Activated naive CD8-positive, alpha-beta T cell (primary cell): Measurements from ENCODE around the gene KCNQ2.
"Not testable (repeated sequence)": the region's sequence is repeated elsewhere in the genome, so short reads cannot be mapped to it uniquely, and the experiment has no call there.

ENCODE experiments used
- H3K27ac Mint-ChIP-seq: one replicate; pipeline ENCODE4 v1.8.0; 2021; ENCODE audit warnings: mixed read lengths
- H3K27me3 Mint-ChIP-seq: one replicate; pipeline ENCODE4 v1.8.0; 2021; ENCODE audit warnings: mixed read lengths
- H3K36me3 Mint-ChIP-seq: one replicate; pipeline ENCODE4 v1.8.0; 2021; ENCODE audit warnings: mixed read lengths
- H3K4me1 Mint-ChIP-seq: one replicate; pipeline ENCODE4 v1.8.0; 2021; ENCODE audit warnings: low read depth, mixed read lengths
- H3K4me3 Mint-ChIP-seq: one replicate; pipeline ENCODE4 v1.8.0; 2021; ENCODE audit warnings: mild to moderate bottlenecking, mixed read lengths
- H3K9me3 Mint-ChIP-seq: one replicate; pipeline ENCODE4 v1.8.0; 2021; ENCODE audit warnings: low read depth, mixed read lengths

Gene KCNQ2

DNA sequence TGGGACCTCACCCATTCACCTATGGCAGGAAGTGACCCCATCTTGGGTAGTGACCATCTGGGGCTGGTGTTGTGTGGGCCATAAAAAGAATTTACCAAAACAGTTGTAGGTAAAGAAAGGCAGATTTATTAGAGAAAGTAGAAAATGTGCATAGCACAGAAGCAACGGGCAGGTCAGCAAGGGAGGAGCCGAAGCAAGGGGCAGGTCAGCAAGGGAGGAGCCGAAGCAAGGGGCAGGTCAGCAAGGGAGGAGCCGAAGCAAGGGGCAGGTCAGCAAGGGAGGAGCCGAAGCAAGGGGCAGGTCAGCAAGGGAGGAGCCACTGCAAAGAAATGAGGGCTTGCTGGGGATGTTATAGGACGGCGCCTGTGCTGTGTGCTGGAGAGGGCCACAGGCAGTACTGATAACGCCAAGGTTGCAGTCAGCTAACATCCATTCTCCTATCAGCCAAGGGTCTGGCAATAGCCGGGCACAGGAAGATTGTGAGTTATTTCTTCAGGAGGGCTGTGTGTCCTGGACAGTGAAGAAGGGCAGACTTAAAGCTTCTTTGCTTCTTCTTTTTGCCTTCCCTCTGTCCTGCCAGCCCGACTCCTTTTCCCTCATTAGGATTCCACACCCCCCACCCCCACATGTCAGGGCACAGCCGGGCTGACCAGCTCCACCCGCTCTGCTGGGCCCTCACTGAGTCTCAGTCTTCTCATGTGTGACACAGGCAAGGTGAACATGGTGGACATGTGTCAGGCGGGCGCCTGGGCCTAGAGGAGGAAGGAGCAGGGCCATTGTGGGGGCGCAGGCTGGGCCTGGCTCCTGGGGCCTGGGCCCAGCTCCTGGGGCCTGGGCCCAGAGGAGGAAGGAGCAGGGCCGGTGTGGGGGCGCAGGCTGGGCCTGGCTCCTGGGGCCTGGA lies 79.7 kb downstream of the KCNQ2 start:
- no peak overlapping the region for H3K4me3 Mint-ChIP-seq
- H3K36me3 Mint-ChIP-seq = no peaks in the 10 kb centered on the region
- H3K27ac Mint-ChIP-seq = no peak overlapping the region
- H3K27me3 Mint-ChIP-seq = peaks cover 2% of the 10 kb centered on the region
- H3K9me3 Mint-ChIP-seq = no peaks in the 10 kb centered on the region
- H3K4me1 Mint-ChIP-seq = no peaks in the 10 kb centered on the region

- Mint-ChIP-seq H3K9me3 (peaks cover 7% of the 10 kb centered on the region), H3K27me3 (peaks cover 2% of the 10 kb centered on the region), H3K36me3 (no peaks in the 10 kb centered on the region), H3K27ac (no peak overlapping the region), H3K4me3 (no peak overlapping the region), H3K4me1 (no peaks in the 10 kb centered on the region)
These were observed 84.5 kb downstream of the KCNQ2 start for GRCh38 chr20:63387917-63388316.

- H3K27me3 Mint-ChIP-seq = peaks cover 3% of the 10 kb centered on the region
- no peak overlapping the region for H3K27ac Mint-ChIP-seq
- H3K36me3 Mint-ChIP-seq = no peaks in the 10 kb centered on the region
- no peaks in the 10 kb centered on the region for H3K4me1 Mint-ChIP-seq
- H3K4me3 Mint-ChIP-seq = no peak overlapping the region
- peaks cover 7% of the 10 kb centered on the region for H3K9me3 Mint-ChIP-seq
These were observed 85.1 kb downstream of the KCNQ2 start for GRCh38 chr20:63387393-63387792.

DNA sequence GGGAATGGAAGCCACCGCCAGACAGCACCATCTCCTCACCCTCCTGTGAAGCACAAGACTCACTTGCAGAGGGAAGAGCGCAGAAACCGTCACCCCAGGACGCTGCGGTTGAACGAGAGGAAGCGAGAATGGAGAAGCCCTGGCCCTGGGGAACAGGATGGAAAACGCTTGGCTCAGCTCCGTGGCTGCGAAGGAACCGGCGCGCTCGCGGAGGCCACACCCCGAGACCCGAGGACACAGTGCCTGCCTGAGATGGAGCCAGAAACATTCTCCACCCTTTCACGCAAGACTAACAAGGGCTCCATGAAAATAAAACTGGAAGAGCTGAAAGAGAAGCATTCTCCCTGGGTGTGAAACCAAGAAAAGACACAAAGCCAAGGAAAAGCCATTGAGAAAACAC lies 86.0 kb downstream of the KCNQ2 start:
- Mint-ChIP-seq H3K27ac (no peak overlapping the region), H3K4me1 (no peaks in the 10 kb centered on the region), H3K36me3 (no peaks in the 10 kb centered on the region), H3K27me3 (peaks cover 3% of the 10 kb centered on the region), H3K9me3 (peaks cover 7% of the 10 kb centered on the region), H3K4me3 (no peak overlapping the region)

DNA sequence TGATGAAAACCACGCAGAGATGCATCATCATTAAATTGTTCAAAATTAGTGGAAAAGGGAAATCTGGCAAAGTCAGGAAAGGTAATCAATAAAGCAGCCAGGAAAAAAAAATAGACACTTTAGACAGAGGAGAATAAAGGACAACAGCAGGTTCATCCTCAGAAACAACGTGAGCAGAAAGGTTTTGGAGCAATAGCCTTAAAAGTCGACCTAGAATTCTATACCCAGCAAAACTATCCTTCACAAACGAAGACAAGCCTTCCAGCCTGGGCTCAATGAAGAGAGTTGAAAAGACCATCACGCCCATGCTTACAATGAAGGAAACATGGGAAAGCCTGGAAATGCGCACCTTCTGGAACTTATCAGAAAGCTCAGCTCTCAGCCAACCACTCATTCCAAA lies 86.6 kb downstream of the KCNQ2 start:
- Mint-ChIP-seq H3K36me3 (no peaks in the 10 kb centered on the region), H3K27ac (no peak overlapping the region), H3K4me1 (no peaks in the 10 kb centered on the region), H3K4me3 (no peak overlapping the region), H3K9me3 (peaks cover 7% of the 10 kb centered on the region), H3K27me3 (peaks cover 3% of the 10 kb centered on the region)

DNA sequence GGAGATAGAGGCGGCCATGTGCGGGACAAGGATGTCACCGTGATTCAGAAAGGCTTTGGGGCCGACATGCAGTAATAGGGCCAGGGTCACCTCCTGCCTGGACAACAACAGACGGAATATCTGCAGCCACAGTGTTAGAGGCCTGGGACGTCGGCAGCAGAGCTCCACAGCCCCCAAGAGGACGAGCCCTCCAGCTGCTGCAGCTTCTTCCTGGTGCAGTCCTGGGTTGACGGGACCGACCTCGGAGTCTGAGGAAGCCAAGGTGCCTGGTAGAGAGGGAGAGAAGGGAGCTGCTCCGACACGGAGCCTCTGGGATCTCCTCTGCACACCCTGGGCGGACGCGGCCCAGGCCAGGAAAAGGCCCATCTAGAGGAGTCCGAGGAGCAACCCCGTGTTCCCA lies 88.1 kb downstream of the KCNQ2 start:
- peaks cover 3% of the 10 kb centered on the region for H3K27me3 Mint-ChIP-seq
- H3K9me3 Mint-ChIP-seq = peaks cover 7% of the 10 kb centered on the region
- H3K4me1 Mint-ChIP-seq = no peaks in the 10 kb centered on the region
- no peak overlapping the region for H3K27ac Mint-ChIP-seq
- H3K36me3 Mint-ChIP-seq = no peaks in the 10 kb centered on the region
- no peak overlapping the region for H3K4me3 Mint-ChIP-seq

- Mint-ChIP-seq H3K27ac (no peak overlapping the region), H3K4me1 (no peaks in the 10 kb centered on the region), H3K9me3 (peaks cover 7% of the 10 kb centered on the region), H3K4me3 (no peak overlapping the region), H3K27me3 (peaks cover 7% of the 10 kb centered on the region), H3K36me3 (no peaks in the 10 kb centered on the region)
These were observed 88.9 kb downstream of the KCNQ2 start for GRCh38 chr20:63383556-63383955.

- no peaks in the 10 kb centered on the region for H3K36me3 Mint-ChIP-seq
- H3K27ac Mint-ChIP-seq = no peak overlapping the region
- H3K27me3 Mint-ChIP-seq = peaks cover 8% of the 10 kb centered on the region
- peaks cover 7% of the 10 kb centered on the region for H3K9me3 Mint-ChIP-seq
- H3K4me1 Mint-ChIP-seq = no peaks in the 10 kb centered on the region
- no peak overlapping the region for H3K4me3 Mint-ChIP-seq
These were observed 89.7 kb downstream of the KCNQ2 start for GRCh38 chr20:63382551-63383300.

- Mint-ChIP-seq H3K27me3 (peaks cover 12% of the 10 kb centered on the region), H3K36me3 (no peaks in the 10 kb centered on the region), H3K4me3 (no peak overlapping the region), H3K4me1 (no peaks in the 10 kb centered on the region), H3K27ac (no peak overlapping the region), H3K9me3 (peaks cover 7% of the 10 kb centered on the region)
These were observed 90.5 kb downstream of the KCNQ2 start for GRCh38 chr20:63381781-63382431.

- Mint-ChIP-seq H3K9me3 (peaks cover 3% of the 10 kb centered on the region), H3K27me3 (peaks cover 15% of the 10 kb centered on the region), H3K36me3 (no peaks in the 10 kb centered on the region), H3K27ac (no peak overlapping the region), H3K4me1 (no peaks in the 10 kb centered on the region), H3K4me3 (no peak overlapping the region)
These were observed 92.0 kb downstream of the KCNQ2 start for GRCh38 chr20:63380346-63380870.

GRCh38 chr20:63379872-63380271 lies 92.6 kb downstream of the KCNQ2 start:
- H3K27me3 Mint-ChIP-seq = peaks cover 15% of the 10 kb centered on the region
- not testable (repeated sequence) for H3K4me1 Mint-ChIP-seq, H3K36me3 Mint-ChIP-seq

GRCh38 chr20:63379296-63379695 lies 93.2 kb downstream of the KCNQ2 start:
- Mint-ChIP-seq H3K9me3 (no peaks in the 10 kb centered on the region), H3K27ac (no peak overlapping the region), H3K36me3 (no peaks in the 10 kb centered on the region), H3K4me1 (no peaks in the 10 kb centered on the region), H3K27me3 (peaks cover 15% of the 10 kb centered on the region), H3K4me3 (no peak overlapping the region)

More at GRCh38 chr20:63379872-63380271, 92.6 kb downstream of the KCNQ2 start:
- not testable (repeated sequence) for H3K4me3 Mint-ChIP-seq, H3K27ac Mint-ChIP-seq, H3K9me3 Mint-ChIP-seq

DNA sequence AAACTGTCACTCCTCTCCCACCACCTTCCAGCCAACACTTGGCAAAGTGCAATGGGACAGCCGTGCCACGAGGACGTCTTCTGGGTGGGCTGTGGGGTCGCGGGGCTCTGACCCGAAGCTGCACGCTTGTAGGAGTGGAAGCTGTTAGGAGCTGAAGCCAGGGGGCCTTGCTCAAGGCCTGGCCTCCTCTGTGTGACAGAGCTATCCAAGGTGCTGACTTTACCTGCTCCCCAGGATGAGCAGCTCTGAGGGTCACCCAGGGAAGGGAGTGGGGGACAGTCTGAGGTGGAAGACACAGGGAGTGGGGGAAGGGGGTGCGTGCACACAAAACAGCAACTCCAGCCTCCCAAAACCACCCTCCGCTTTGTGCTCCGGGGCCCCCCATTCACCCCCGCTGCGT lies 93.8 kb downstream of the KCNQ2 start:
- Mint-ChIP-seq H3K36me3 (no peaks in the 10 kb centered on the region), H3K27ac (no peak overlapping the region), H3K9me3 (no peaks in the 10 kb centered on the region), H3K27me3 (peaks cover 15% of the 10 kb centered on the region), H3K4me3 (no peak overlapping the region), H3K4me1 (no peaks in the 10 kb centered on the region)

DNA sequence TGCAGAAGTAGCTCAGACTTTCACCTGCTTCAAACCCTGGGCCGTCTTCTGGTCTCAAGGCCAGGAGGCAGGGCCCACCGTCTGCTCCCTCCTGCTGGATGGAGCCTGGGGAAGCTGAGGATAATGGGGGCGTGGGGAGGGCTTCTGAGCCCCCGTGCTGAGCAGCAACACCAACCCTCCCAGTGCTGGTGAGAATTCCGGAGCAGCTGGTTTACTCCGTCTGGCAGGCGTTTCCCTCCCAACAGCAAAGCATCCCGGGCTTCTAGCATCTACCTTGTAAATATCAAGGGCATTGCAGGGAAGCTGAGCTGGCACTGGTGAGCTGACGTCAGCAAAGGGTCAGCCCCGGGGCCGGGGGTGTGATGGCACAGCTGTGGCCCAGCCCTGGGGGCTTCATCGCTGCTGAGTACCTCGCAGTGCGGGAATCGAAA lies 94.5 kb downstream of the KCNQ2 start:
- Mint-ChIP-seq H3K27me3 (peaks cover 15% of the 10 kb centered on the region), H3K4me1 (no peaks in the 10 kb centered on the region), H3K36me3 (no peaks in the 10 kb centered on the region), H3K27ac (no peak overlapping the region), H3K4me3 (no peak overlapping the region), H3K9me3 (no peaks in the 10 kb centered on the region)
